GM10847 (cell line): ENCODE measurements around the gene CENPT.
A peak's percentile ranks its signal among the peaks of the same experiment; 100 is the strongest.

Experiments
- POLR2A ChIP-seq: IDR thresholded peaks from 2 replicates; pipeline ENCODE4 v1.6.1; 2011; ENCODE audit not compliant: insufficient read length; ENCODE audit errors: extremely low read depth

CENPT gene

GRCh38 chr16:67847064-67847861, at the start of gene CENPT:
TSS of gene CENPT (minus strand) at chr16:67847693. CDS start at chr16:67833859, 13,834 bp downstream.
- TF ChIP-seq POLR2A: no peak

- TF ChIP-seq POLR2A: no peak
These were observed 49.7 kb upstream of the CENPT start for GRCh38 chr16:67897231-67897630.

GRCh38 chr16:67893743-67894399, 46.4 kb upstream of the CENPT start:
- no peak for TF ChIP-seq POLR2A

- peak; percentile 49 for TF ChIP-seq POLR2A
These were observed 45.6 kb upstream of the CENPT start, which contains the start of gene PSKH1 for GRCh38 chr16:67892899-67893742. TSS of gene PSKH1 (plus strand) at chr16:67893254. CDS start at chr16:67908750, 15,496 bp downstream.

- TF ChIP-seq POLR2A: no peak
These were observed 44.9 kb upstream of the CENPT start for GRCh38 chr16:67892375-67892774.

GRCh38 chr16:67888331-67888730, 40.8 kb upstream of the CENPT start:
- TF ChIP-seq POLR2A: no peak

- no peak for TF ChIP-seq POLR2A
These were observed 38.9 kb upstream of the CENPT start for GRCh38 chr16:67886387-67886786.

- TF ChIP-seq POLR2A: no peak
These were observed 38.5 kb upstream of the CENPT start for GRCh38 chr16:67885976-67886375.

GRCh38 chr16:67885545-67885944, 38.1 kb upstream of the CENPT start:
- no peak for TF ChIP-seq POLR2A

GRCh38 chr16:67884684-67885083, 37.2 kb upstream of the CENPT start, which contains the start of gene NRN1L:
TSS of gene NRN1L (plus strand) at chr16:67884885. CDS start at chr16:67884904, 19 bp downstream.
- TF ChIP-seq POLR2A: no peak

- TF ChIP-seq POLR2A: no peak
These were observed 36.4 kb upstream of the CENPT start for GRCh38 chr16:67883872-67884261.

GRCh38 chr16:67883146-67883871, 35.8 kb upstream of the CENPT start:
- no peak for TF ChIP-seq POLR2A

- TF ChIP-seq POLR2A: no peak
These were observed 35.1 kb upstream of the CENPT start for GRCh38 chr16:67882374-67883145.

- no peak for TF ChIP-seq POLR2A
These were observed 34.2 kb upstream of the CENPT start for GRCh38 chr16:67881621-67882161.
